OCI-LY1 (cell line): ENCODE data around the gene CTXND2.

Experiments used
- H2AFZ ChIP-seq: fragments of 200-600 bp; sonication (generic), shearing (Covaris generic); 2 replicates; pipeline ENCODE4 v1.6.0; 2014; ENCODE audit warnings: antibody characterized with exemption, mild to moderate bottlenecking, low read length
- H3F3A ChIP-seq: fragments of 200-600 bp; sonication (generic), shearing (Covaris generic); 2 replicates; pipeline ENCODE4 v1.6.0; 2014; ENCODE audit warnings: mild to moderate bottlenecking, antibody characterized with exemption, low read length, moderate library complexity; ENCODE audit not compliant: insufficient read depth
- H3K27ac ChIP-seq: fragments of 200-600 bp; sonication (generic); 2 replicates; pipeline ENCODE4 v1.5.1; 2014; ENCODE audit warnings: low read length, mixed run types, mild to moderate bottlenecking, low read depth; ENCODE audit not compliant: poor library complexity, severe bottlenecking
- H3K27me3 ChIP-seq: fragments of 200-600 bp; sonication (generic); 2 replicates; pipeline ENCODE4 v1.6.0; 2014; ENCODE audit warnings: antibody characterized with exemption, mild to moderate bottlenecking, low read length, moderate library complexity; ENCODE audit not compliant: insufficient read depth
- H3K36me3 ChIP-seq: fragments of 200-600 bp; sonication (generic); 2 replicates; pipeline ENCODE4 v1.6.1; 2014; ENCODE audit warnings: mild to moderate bottlenecking, antibody characterized with exemption, low read length, moderate library complexity, mixed read lengths; ENCODE audit not compliant: insufficient read depth
- H3K4me1 ChIP-seq: fragments of 200-600 bp; sonication (generic); 2 replicates; pipeline ENCODE4 v1.5.1; 2014; ENCODE audit warnings: mild to moderate bottlenecking, low read length, moderate library complexity; ENCODE audit not compliant: insufficient read depth, severe bottlenecking
- H3K4me2 ChIP-seq: fragments of 200-600 bp; sonication (generic), shearing (Covaris generic); 2 replicates; pipeline ENCODE4 v1.6.1; 2014; ENCODE audit warnings: low read length
- H3K4me3 ChIP-seq: fragments of 200-600 bp; sonication (generic); 2 replicates; pipeline ENCODE4 v1.5.1; 2014; ENCODE audit warnings: low read length, low read depth, mild to moderate bottlenecking, mixed read lengths; ENCODE audit not compliant: poor library complexity, severe bottlenecking
- H3K79me2 ChIP-seq: fragments of 200-600 bp; shearing (Covaris generic); 2 replicates; pipeline ENCODE4 v1.6.1; 2016; ENCODE audit warnings: mixed run types, low read length, mixed read lengths; ENCODE audit not compliant: insufficient read depth
- H3K9ac ChIP-seq: fragments of 200-600 bp; sonication (generic), shearing (Covaris generic); 2 replicates; pipeline ENCODE4 v1.6.1; 2014; ENCODE audit warnings: mild to moderate bottlenecking, low read length, mixed read lengths
- H3K9me2 ChIP-seq: fragments of 200-600 bp; sonication (generic), shearing (Covaris generic); 2 replicates; pipeline ENCODE4 v1.6.1; 2014; ENCODE audit warnings: low read depth, mild to moderate bottlenecking, low read length, mixed read lengths
- H3K9me3 ChIP-seq: fragments of 200-600 bp; shearing (Covaris generic); 2 replicates; pipeline ENCODE4 v1.6.1; 2014; ENCODE audit warnings: low read length, mixed read lengths
- H4K20me1 ChIP-seq: fragments of 200-600 bp; sonication (generic), shearing (Covaris generic); 2 replicates; pipeline ENCODE4 v1.6.0; 2016; ENCODE audit warnings: mild to moderate bottlenecking, low read length; ENCODE audit not compliant: insufficient read depth
- EZH2 ChIP-seq: fragments of 200-600 bp; sonication (generic), shearing (Covaris generic); IDR thresholded peaks from 2 replicates; pipeline ENCODE4 v1.8.0; 2017; ENCODE audit warnings: borderline replicate concordance, mixed run types, mild to moderate bottlenecking, antibody characterized with exemption, low read length, moderate library complexity, mixed read lengths
- TF ChIP-seq, protein P1 (sequence below): fragments of 200-600 bp; sonication (generic), shearing (Covaris generic); IDR thresholded peaks from 2 replicates; pipeline ENCODE4 v1.5.1; 2017; ENCODE audit warnings: mild to moderate bottlenecking, antibody characterized with exemption, low read length, moderate library complexity, mixed read lengths

Gene CTXND2

GRCh38 chr1:150888727-150889126 lies 1.8 kb downstream of the CTXND2 start:
- TF ChIP-seq, protein P1, sequence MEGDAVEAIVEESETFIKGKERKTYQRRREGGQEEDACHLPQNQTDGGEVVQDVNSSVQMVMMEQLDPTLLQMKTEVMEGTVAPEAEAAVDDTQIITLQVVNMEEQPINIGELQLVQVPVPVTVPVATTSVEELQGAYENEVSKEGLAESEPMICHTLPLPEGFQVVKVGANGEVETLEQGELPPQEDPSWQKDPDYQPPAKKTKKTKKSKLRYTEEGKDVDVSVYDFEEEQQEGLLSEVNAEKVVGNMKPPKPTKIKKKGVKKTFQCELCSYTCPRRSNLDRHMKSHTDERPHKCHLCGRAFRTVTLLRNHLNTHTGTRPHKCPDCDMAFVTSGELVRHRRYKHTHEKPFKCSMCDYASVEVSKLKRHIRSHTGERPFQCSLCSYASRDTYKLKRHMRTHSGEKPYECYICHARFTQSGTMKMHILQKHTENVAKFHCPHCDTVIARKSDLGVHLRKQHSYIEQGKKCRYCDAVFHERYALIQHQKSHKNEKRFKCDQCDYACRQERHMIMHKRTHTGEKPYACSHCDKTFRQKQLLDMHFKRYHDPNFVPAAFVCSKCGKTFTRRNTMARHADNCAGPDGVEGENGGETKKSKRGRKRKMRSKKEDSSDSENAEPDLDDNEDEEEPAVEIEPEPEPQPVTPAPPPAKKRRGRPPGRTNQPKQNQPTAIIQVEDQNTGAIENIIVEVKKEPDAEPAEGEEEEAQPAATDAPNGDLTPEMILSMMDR, result no peak
- no peak for TF ChIP-seq EZH2
- Histone ChIP-seq H3K27me3 (no peaks in the 10 kb centered on the region), H2AFZ (no peak overlapping the region), H3K27ac (no peak overlapping the region), H3K9me2 (no peaks in the 10 kb centered on the region), H3K4me3 (no peak overlapping the region), H3K79me2 (no peaks in the 10 kb centered on the region), H3K4me2 (no peak overlapping the region), H4K20me1 (no peaks in the 10 kb centered on the region), H3K4me1 (peaks cover 5% of the 10 kb centered on the region), H3K9ac (no peak overlapping the region), H3K9me3 (no peaks in the 10 kb centered on the region), H3K36me3 (no peaks in the 10 kb centered on the region), H3F3A (no peaks in the 10 kb centered on the region)

GRCh38 chr1:150890033-150890416 lies 3.1 kb downstream of the CTXND2 start:
- H3K4me3 ChIP-seq, result no peak overlapping the region
- H3F3A ChIP-seq, result no peaks in the 10 kb centered on the region
- H3K27me3 ChIP-seq, result no peaks in the 10 kb centered on the region; the same call in 1 of the 2 replicates
- no peaks in the 10 kb centered on the region for H3K79me2 ChIP-seq
- TF ChIP-seq, protein P1, result no peak
- TF ChIP-seq EZH2, result no peak
- peaks cover 5% of the 10 kb centered on the region for H3K4me1 ChIP-seq
- H3K9me2 ChIP-seq, result no peaks in the 10 kb centered on the region
- no peaks in the 10 kb centered on the region for H3K9me3 ChIP-seq
- H3K9ac ChIP-seq, result no peak overlapping the region
- no peaks in the 10 kb centered on the region for H4K20me1 ChIP-seq
- no peak overlapping the region for H3K27ac ChIP-seq
- no peaks in the 10 kb centered on the region for H3K36me3 ChIP-seq
- no peak overlapping the region for H2AFZ ChIP-seq
- no peak overlapping the region for H3K4me2 ChIP-seq

DNA sequence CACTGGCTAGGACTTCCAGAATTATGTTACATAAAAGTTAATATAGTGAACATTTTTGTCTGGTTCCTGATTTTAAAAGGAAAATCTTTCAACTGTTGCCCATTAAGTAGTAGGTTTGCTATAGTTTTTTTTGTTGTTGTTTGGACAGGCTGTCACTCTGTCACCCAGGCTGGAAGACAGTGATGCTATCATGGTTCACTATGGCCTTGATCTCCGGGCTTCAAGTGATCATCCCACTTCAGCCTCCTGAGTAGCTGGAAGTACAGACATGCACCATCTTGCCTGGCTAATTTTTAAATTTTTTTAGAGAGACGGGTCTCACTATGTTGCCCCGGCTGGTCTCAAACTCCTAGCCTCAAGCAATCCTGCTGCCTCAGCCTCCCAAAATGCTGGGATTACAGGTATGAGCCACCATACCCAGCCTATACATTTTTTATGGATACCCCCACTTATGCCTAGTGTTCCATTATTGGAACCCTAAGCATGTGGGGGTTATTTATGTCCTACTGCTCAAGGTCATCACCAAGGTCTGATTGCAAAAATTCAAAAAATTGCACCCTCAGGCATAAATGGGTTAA lies 6.5 kb downstream of the CTXND2 start:
- Histone ChIP-seq H3K4me2 (no peak overlapping the region), H3F3A (no peaks in the 10 kb centered on the region), H3K4me1 (peaks cover 5% of the 10 kb centered on the region), H2AFZ (no peak overlapping the region), H3K36me3 (no peaks in the 10 kb centered on the region), H3K4me3 (no peak overlapping the region), H3K27ac (no peak overlapping the region), H3K9me2 (no peaks in the 10 kb centered on the region), H3K79me2 (no peaks in the 10 kb centered on the region), H4K20me1 (no peaks in the 10 kb centered on the region), H3K9me3 (no peaks in the 10 kb centered on the region), H3K9ac (no peak overlapping the region), H3K27me3 (no peaks in the 10 kb centered on the region; the same call in 1 of the 2 replicates)
- no peak for TF ChIP-seq EZH2
- TF ChIP-seq, protein P1, result no peak
